Jurkat, Clone E6-1 (cell line): ENCODE data around the gene TEDC1.

Source experiments
- DNase-seq: peaks from one replicate; pipeline ENCODE4 v3.0.0-alpha.2; 2011; ENCODE audit warnings: low read depth, low spot score
- H3K4me3 ChIP-seq: 2 replicates; pipeline ENCODE4 v1.5.1; 2011; ENCODE audit warnings: mild to moderate bottlenecking, low read length, control low read depth, moderate library complexity

The TEDC1 gene

GRCh38 chr14:105456736-105457617 lies 34.1 kb upstream of the TEDC1 start:
- no peak for DNase-seq
- H3K4me3 ChIP-seq = no peak overlapping the region

- no peak for DNase-seq
- H3K4me3 ChIP-seq = no peak overlapping the region
These were observed 33.0 kb upstream of the TEDC1 start for GRCh38 chr14:105458010-105458409.

GRCh38 chr14:105458571-105458970 lies 32.5 kb upstream of the TEDC1 start:
- DNase-seq = no peak
- no peak overlapping the region for H3K4me3 ChIP-seq

GRCh38 chr14:105460116-105460515 lies 30.9 kb upstream of the TEDC1 start:
- no peak for DNase-seq
- H3K4me3 ChIP-seq = no peak overlapping the region

- DNase-seq = no peak
- no peak overlapping the region for H3K4me3 ChIP-seq
These were observed 30.4 kb upstream of the TEDC1 start for GRCh38 chr14:105460616-105461015.

- H3K4me3 ChIP-seq = no peak overlapping the region
- no peak for DNase-seq
These were observed 29.1 kb upstream of the TEDC1 start for GRCh38 chr14:105461903-105462302.

GRCh38 chr14:105464501-105464900 lies 26.5 kb upstream of the TEDC1 start:
- no peak for DNase-seq
- no peak overlapping the region for H3K4me3 ChIP-seq

- no peak overlapping the region for H3K4me3 ChIP-seq
- no peak for DNase-seq
These were observed 25.6 kb upstream of the TEDC1 start for GRCh38 chr14:105465209-105466031.

GRCh38 chr14:105466531-105467248 lies 24.4 kb upstream of the TEDC1 start:
- DNase-seq = no peak
- no peak overlapping the region for H3K4me3 ChIP-seq

- no peak for DNase-seq
- no peak overlapping the region for H3K4me3 ChIP-seq
These were observed 23.7 kb upstream of the TEDC1 start for GRCh38 chr14:105467249-105467941.

GRCh38 chr14:105467942-105468471 lies 23.0 kb upstream of the TEDC1 start:
- no peak for DNase-seq
- no peak overlapping the region for H3K4me3 ChIP-seq

GRCh38 chr14:105468621-105469241 lies 22.3 kb upstream of the TEDC1 start:
- no peak for DNase-seq
- no peak overlapping the region for H3K4me3 ChIP-seq

GRCh38 chr14:105469456-105470349 lies 21.3 kb upstream of the TEDC1 start:
- no peak overlapping the region for H3K4me3 ChIP-seq
- no peak for DNase-seq

GRCh38 chr14:105470350-105471296 lies 20.4 kb upstream of the TEDC1 start:
- DNase-seq = no peak
- no peak overlapping the region for H3K4me3 ChIP-seq

GRCh38 chr14:105471297-105471821 lies 19.7 kb upstream of the TEDC1 start:
- no peak overlapping the region for H3K4me3 ChIP-seq
- no peak for DNase-seq

GRCh38 chr14:105471823-105472485 lies 19.1 kb upstream of the TEDC1 start:
- no peak for DNase-seq
- H3K4me3 ChIP-seq = no peak overlapping the region
